H1 (cell line): ENCODE measurements around the gene MICA. TPM values are rescaled to one million over a fixed set of nuclear protein-coding genes. Genes with fewer than 3 reads are reported as not detected.

Source experiments
- CTCF ChIA-PET: fragments of 300-600 bp; sonication (Branson Sonifier 250); formaldehyde crosslinking; loops from one replicate; lab custom pipeline; 2021; ENCODE audit not compliant: partially characterized antibody; lab: Charles Lee
- POLR2A ChIA-PET: fragments of 300-600 bp; sonication (Branson Sonifier 250); formaldehyde crosslinking; loops from one replicate; lab custom pipeline; 2021; ENCODE audit warnings: inconsistent platforms; ENCODE audit not compliant: partially characterized antibody; lab: Charles Lee
- DNase-seq, 2 experiments: peaks; one replicate each; pipeline versions ENCODE4 v3.0.0 to v3.0.0-alpha.2; 2010 to 2022; ENCODE audit warnings: low spot score in 2 of 2, low read depth in 1 of 2, mixed read lengths in 1 of 2
- FAIRE-seq: peaks from 2 replicates; lab custom pipeline; 2011; peaks lifted over from hg19 to GRCh38; lab: Jason Lieb, UNC
- H2AFZ ChIP-seq: 2 replicates; pipeline ENCODE4 v1.8.1; 2012; ENCODE audit warnings: low read length, inconsistent platforms
- H2AK5ac ChIP-seq: 2 replicates; pipeline ENCODE4 v1.6.1; 2013; ENCODE audit warnings: low read depth, low read length
- H2BK120ac ChIP-seq: replicated peaks from 2 replicates; pipeline ENCODE3; 2013; ENCODE audit warnings: low read depth, low read length, inconsistent platforms
- H2BK12ac ChIP-seq: 2 replicates; pipeline ENCODE4 v1.6.1; 2013; ENCODE audit warnings: low read depth, low read length
- H2BK15ac ChIP-seq: 2 replicates; pipeline ENCODE4 v1.6.1; 2013; ENCODE audit warnings: low read length
- H2BK20ac ChIP-seq: 2 replicates; pipeline ENCODE4 v1.6.1; 2013; ENCODE audit warnings: low read length
- H2BK5ac ChIP-seq: 2 replicates; pipeline ENCODE4 v1.6.1; 2013; ENCODE audit warnings: low read depth, low read length
- H3K14ac ChIP-seq: 2 replicates; pipeline ENCODE4 v1.6.1; 2013; ENCODE audit warnings: inconsistent platforms; ENCODE audit not compliant: insufficient read length
- H3K18ac ChIP-seq: 2 replicates; pipeline ENCODE4 v1.6.1; 2013; ENCODE audit warnings: low read length; ENCODE audit errors: extremely low read depth
- H3K23ac ChIP-seq: 2 replicates; pipeline ENCODE4 v1.6.1; 2013; ENCODE audit warnings: inconsistent platforms; ENCODE audit not compliant: insufficient read length
- H3K23me2 ChIP-seq: 2 replicates; pipeline ENCODE4 v1.6.1; 2013; ENCODE audit warnings: low read depth, low read length
- H3K27ac ChIP-seq: 2 replicates; pipeline ENCODE4 v1.6.1; 2011; ENCODE audit warnings: low read depth, low read length, inconsistent platforms
- H3K27me3 ChIP-seq, 4 experiments: replicated peaks in 1 of 4; 1 replicate in 1 of 4; 2 replicates in 3 of 4; pipeline versions ENCODE4 v1.6.1 to v1.8.1; 2011 to 2013; ENCODE audit warnings: low read length in 3 of 4, mild to moderate bottlenecking in 3 of 4, inconsistent platforms in 2 of 4, mixed read lengths in 2 of 4, moderate library complexity in 1 of 4; ENCODE audit not compliant: control insufficient read depth in 3 of 4, insufficient read depth in 3 of 4; ENCODE audit errors: extremely low read depth in 1 of 4
- H3K36me3 ChIP-seq, 4 experiments: 2 replicates each; pipeline versions ENCODE4 v1.6.1 to v1.8.1; 2011 to 2013; ENCODE audit warnings: mild to moderate bottlenecking in 4 of 4, low read length in 3 of 4, moderate library complexity in 2 of 4, control low read depth in 1 of 4, inconsistent platforms in 1 of 4; ENCODE audit not compliant: insufficient read depth in 4 of 4, control insufficient read depth in 2 of 4
- H3K4ac ChIP-seq: replicated peaks from 2 replicates; pipeline ENCODE3; 2013; ENCODE audit warnings: low read length, low read depth, mixed read lengths, inconsistent platforms; ENCODE audit not compliant: insufficient read length
- H3K4me1 ChIP-seq, 4 experiments: replicated peaks in 1 of 4; 1 replicate in 1 of 4; 2 replicates in 3 of 4; pipeline versions ENCODE4 v1.6.1 to v1.8.1; 2011 to 2013; ENCODE audit warnings: low read length in 3 of 4, inconsistent platforms in 2 of 4, mixed read lengths in 1 of 4; ENCODE audit not compliant: insufficient read depth in 4 of 4, control insufficient read depth in 3 of 4
- H3K4me2 ChIP-seq, 2 experiments: 2 replicates each; pipeline versions ENCODE4 v1.6.1 to v1.8.1; 2011 to 2013; ENCODE audit warnings: low read depth in 2 of 2, low read length in 2 of 2, control low read depth in 1 of 2, inconsistent platforms in 1 of 2, mild to moderate bottlenecking in 1 of 2; ENCODE audit not compliant: insufficient read depth in 1 of 2
- H3K4me3 ChIP-seq, 4 experiments: fragments of 200-600, 300-600 bp in 1 of 4; sonication (generic), shearing (Covaris generic), sonication (Bioruptor Twin) in 1 of 4; 2 replicates each; pipeline versions ENCODE4 v1.5.1 to v1.8.1; 2011 to 2016; ENCODE audit warnings: low read length in 4 of 4, low read depth in 3 of 4, control low read depth in 2 of 4, inconsistent platforms in 2 of 4, mild to moderate bottlenecking in 2 of 4, mixed read lengths in 1 of 4, moderate library complexity in 1 of 4; ENCODE audit not compliant: insufficient read depth in 2 of 4; ENCODE audit errors: extremely low read depth in 1 of 4
- H3K56ac ChIP-seq: replicated peaks from 2 replicates; pipeline ENCODE3; 2013; ENCODE audit warnings: low read depth, mild to moderate bottlenecking, mixed read lengths, low read length, inconsistent platforms; ENCODE audit not compliant: insufficient read length
- H3K79me1 ChIP-seq: 2 replicates; pipeline ENCODE4 v1.6.1; 2013; ENCODE audit warnings: low read depth, low read length, control low read depth
- H3K79me2 ChIP-seq, 2 experiments: 2 replicates each; pipeline versions ENCODE4 v1.6.1 to v1.8.1; 2012 to 2013; ENCODE audit warnings: low read length in 2 of 2, mild to moderate bottlenecking in 2 of 2, inconsistent platforms in 1 of 2; ENCODE audit not compliant: insufficient read depth in 2 of 2, control insufficient read depth in 1 of 2
- H3K9ac ChIP-seq, 4 experiments: replicated peaks in 1 of 4; 1 replicate in 1 of 4; 2 replicates in 3 of 4; pipeline versions ENCODE4 v1.6.1 to v1.8.1; 2011 to 2013; ENCODE audit warnings: low read depth in 3 of 4, low read length in 3 of 4, control low read depth in 2 of 4, mild to moderate bottlenecking in 2 of 4, moderate library complexity in 2 of 4, inconsistent platforms in 1 of 4; ENCODE audit errors: extremely low read depth in 1 of 4
- H3K9me3 ChIP-seq, 2 experiments: 2 replicates each; pipeline versions ENCODE4 v1.6.1 to v1.8.1; 2012 to 2013; ENCODE audit warnings: mild to moderate bottlenecking in 2 of 2, moderate library complexity in 2 of 2, control low read depth in 1 of 2, inconsistent platforms in 1 of 2, low read depth in 1 of 2, low read length in 1 of 2, mixed read lengths in 1 of 2; ENCODE audit not compliant: insufficient read depth in 2 of 2
- H4K20me1 ChIP-seq, 2 experiments: replicated peaks in 1 of 2; 2 replicates each; pipeline versions ENCODE3 to v1.8.1; 2011 to 2013; ENCODE audit warnings: inconsistent platforms in 2 of 2, low read length in 2 of 2, mild to moderate bottlenecking in 1 of 2; ENCODE audit not compliant: insufficient read depth in 2 of 2, control insufficient read depth in 1 of 2
- H4K5ac ChIP-seq: 2 replicates; pipeline ENCODE4 v1.6.1; 2013; ENCODE audit warnings: low read length, low read depth, mixed read lengths, inconsistent platforms; ENCODE audit not compliant: insufficient read length
- H4K8ac ChIP-seq: 2 replicates; pipeline ENCODE4 v1.8.0; 2013; ENCODE audit warnings: mild to moderate bottlenecking, moderate library complexity, low read length, inconsistent platforms; ENCODE audit not compliant: insufficient read depth; ENCODE audit errors: extremely low read depth
- H4K91ac ChIP-seq: replicated peaks from 2 replicates; pipeline ENCODE3; 2013; ENCODE audit warnings: low read length, mixed read lengths, inconsistent platforms; ENCODE audit not compliant: insufficient read length
- EZH2 ChIP-seq: fragments of 200-600 bp; sonication (generic); IDR thresholded peaks from 2 replicates; pipeline ENCODE4 v1.7.1; 2012; ENCODE audit warnings: low read depth, mild to moderate bottlenecking, moderate library complexity, low read length, inconsistent platforms; ENCODE audit not compliant: severe bottlenecking
- GTF2F1 ChIP-seq: IDR thresholded peaks from 2 replicates; pipeline ENCODE4 v1.6.1; 2012; ENCODE audit warnings: low read depth, low read length, improper control_type of control experiment, borderline replicate concordance
- RAD21 ChIP-seq, 2 experiments: IDR thresholded peaks in 1 of 2; conservative IDR thresholded peaks in 1 of 2; 2 replicates each; pipeline ENCODE4 v1.6.1; 2011; ENCODE audit warnings: low read depth in 2 of 2, low read length in 2 of 2, improper control_type of control experiment in 1 of 2, inconsistent platforms in 1 of 2, mild to moderate bottlenecking in 1 of 2, moderate library complexity in 1 of 2
- TCF12 ChIP-seq: IDR thresholded peaks from 2 replicates; pipeline ENCODE4 v1.6.1; 2011; ENCODE audit warnings: low read depth, mild to moderate bottlenecking, low read length
- WGBS, 2 experiments: shearing (Covaris generic) in 1 of 2; methylation state at CpG; one replicate each; pipeline versions ENCODE4 v1.1.6 to v1.1.7; 2013 to 2015; ENCODE audit warnings: low lambda C conversion rate in 2 of 2, mixed read lengths in 2 of 2, inconsistent platforms in 1 of 2, low coverage in 1 of 2, missing lambda C conversion rate in 1 of 2; ENCODE audit not compliant: insufficient replicate concordance in 2 of 2, insufficient coverage in 1 of 2, insufficient read length in 1 of 2; ENCODE audit errors: extremely low coverage in 1 of 2, missing lambda C conversion rate in 1 of 2; 5-methylcytosine and 5-hydroxymethylcytosine counted together
- polyA plus RNA-seq, 7 experiments: library from polyadenylated mRNA; depleted of rRNA in 3 of 7; stranded (reverse) in 5 of 7; unstranded in 2 of 7; fragments of >200 nt in 5 of 7; fragments of 200-250 nt in 2 of 7; gene quantifications; 1 replicate in 5 of 7; 2 replicates in 1 of 7; 4 replicates in 1 of 7; pipeline versions ENCODE4 v1.2.1 to v1.2.3, GENCODE V29; 2011 to 2013; ENCODE audit warnings: missing spikeins in 2 of 7, mixed read lengths in 2 of 7
- total RNA-seq: library from RNA; stranded (reverse); fragmentation: NEBNext Ultra II Directional; extraction: Animal tissue kit (Norgen Biotek cat#: 25700); gene quantifications from 2 replicates; pipeline ENCODE4 v1.2.1, GENCODE V29; 2021

MICA gene
- total and polyA plus RNA-seq, 2 of the 8 experiments (the other 6 are each of a cell fraction or from before 2014, with no cell fraction given) = 12.5 to 16.3 TPM

DNA sequence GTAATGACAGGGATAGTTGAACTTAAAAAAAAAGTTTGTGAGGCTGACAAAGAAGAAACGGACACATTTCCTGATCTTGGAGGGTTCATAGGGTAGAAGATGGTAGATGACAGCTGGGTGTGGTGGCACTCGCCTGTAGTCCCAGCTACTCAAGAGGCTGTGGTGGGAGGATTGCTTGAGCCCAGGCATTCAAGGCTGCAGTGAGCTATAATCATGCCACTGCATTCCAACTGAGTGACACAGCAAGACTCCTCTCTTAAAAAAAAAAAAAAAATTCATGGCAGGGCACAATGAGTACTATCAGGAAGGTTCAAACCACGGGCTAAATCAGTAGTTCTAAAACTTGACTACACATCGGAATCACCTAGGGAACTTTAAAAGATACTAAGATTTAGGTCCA is 2.0 kb upstream of the MICA start:
- Histone ChIP-seq H4K5ac (no peak overlapping the region), H2BK12ac (no peak overlapping the region), H3K14ac (no peak overlapping the region), H3K4me3 (peak overlapping the region in 2 of 4 experiments; percentile 72 to 85; a peak in 2 of 8 replicates), H3K9me3 (0 out of 4 replicates have a peak, but pooled peaks cover 0 to 4% of the 10 kb centered on the region in 2 experiments), H2BK120ac (no peak overlapping the region), H3K27me3 (peaks cover 0 to 10% (median 4%) of the 10 kb centered on the region in 4 experiments; a peak in 3 of 7 replicates), H3K23me2 (peaks cover 15% of the 10 kb centered on the region; the same call in 1 of the 2 replicates), H3K4ac (no peak overlapping the region), H3K56ac (no peak overlapping the region), H4K8ac (no peak overlapping the region), H3K18ac (no peak overlapping the region; the same call in 1 of the 2 replicates), H3K23ac (no peak overlapping the region), H2AFZ (no peak overlapping the region), H3K4me1 (peaks cover 2 to 14% (median 5%) of the 10 kb centered on the region in 4 experiments), H3K36me3 (no peaks in the 10 kb centered on the region)
- ChIA-PET CTCF (interaction anchor here (0.6 to 5.3 kb wide), 4 partner anchors 41 to 766 kb away, joined by 3 to 45 read pairs (median 4); no protein-coding TSS in a partner anchor), POLR2A (interaction anchor here (0.7 to 2.3 kb wide), 4 partner anchors 41 to 232 kb away, joined by 3 to 12 read pairs (median 4); no protein-coding TSS in a partner anchor)
- WGBS, 2 experiments = 69% methylated on average over 4 of the region's 4 CpGs; no CpG with 5 or more reads in 1 of the 2 experiments
- no peak for DNase-seq
- no peak for FAIRE-seq
- TF ChIP-seq TCF12 = no peak
- no peak for TF ChIP-seq EZH2
- no peak for TF ChIP-seq RAD21 (IDR thresholded peaks at IDR 0.05 in 1 of 2, conservative IDR thresholded peaks at IDR 0.05 in 1 of 2; ENCODE audit: low read depth in 2 of 2, low read length in 2 of 2)
- TF ChIP-seq GTF2F1 = no peak
- TF ChIP-seq, all 59 proteins: peak for 0
- no peak overlapping the region for H2BK20ac ChIP-seq
- no peak overlapping the region for H2BK5ac ChIP-seq
- peak overlapping the region; percentile 72; a peak in 2 of 4 replicates for H3K4me2 ChIP-seq
- H3K9ac ChIP-seq = no peak overlapping the region
- peaks cover 5% of the 10 kb centered on the region for H3K79me1 ChIP-seq
- H4K20me1 ChIP-seq = peaks cover 8 to 9% of the 10 kb centered on the region in 2 experiments
- H3K27ac ChIP-seq = no peak overlapping the region
- H2BK15ac ChIP-seq = no peak overlapping the region
- H4K91ac ChIP-seq = no peak overlapping the region
- H3K79me2 ChIP-seq = peaks cover 10 to 26% of the 10 kb centered on the region in 2 experiments
- H2AK5ac ChIP-seq = no peak overlapping the region
